GM19043 (cell line): ENCODE data around the gene TNN.
A peak's percentile ranks its signal among the peaks of the same experiment; 100 is the strongest.
"Not testable (repeated sequence)": the region's sequence is repeated elsewhere in the genome, so short reads cannot be mapped to it uniquely, and the experiment has no call there.

Experiments
- ATAC-seq: cut with Tn5 transposase; IDR thresholded peaks from one replicate; pipeline ENCODE4 v1.9.1; 2021; ENCODE audit warnings: low read depth; ENCODE audit not compliant: unreplicated experiment

TNN gene

GRCh38 chr1:175067362-175068106 lies at the start of gene TNN:
Gene TNN (plus strand): TSS chr1:175067833. CDS start chr1:175077419, 9,586 bp downstream.
- ATAC-seq = no peak

GRCh38 chr1:175019524-175019923 lies 48.1 kb upstream of the TNN start:
- ATAC-seq = no peak

GRCh38 chr1:175023043-175023921 lies 44.4 kb upstream of the TNN start, which contains the start of gene MRPS14:
Gene MRPS14 (minus strand): TSS chr1:175023425. CDS start chr1:175023408, 17 bp downstream.
- ATAC-seq = peak; percentile 94

- not testable (repeated sequence) for ATAC-seq
Observed at GRCh38 chr1:175023922-175024242, 43.8 kb upstream of the TNN start.

- no peak for ATAC-seq
Observed at GRCh38 chr1:175024773-175025172, 42.9 kb upstream of the TNN start.

GRCh38 chr1:175033953-175034352 lies 33.7 kb upstream of the TNN start:
- ATAC-seq = no peak

- ATAC-seq = no peak
Observed at GRCh38 chr1:175034775-175035174, 32.9 kb upstream of the TNN start.

GRCh38 chr1:175035865-175036264 lies 31.8 kb upstream of the TNN start:
- no peak for ATAC-seq

- no peak for ATAC-seq
Observed at GRCh38 chr1:175036476-175036875, 31.2 kb upstream of the TNN start.

- no peak for ATAC-seq
Observed at GRCh38 chr1:175037416-175037815, 30.2 kb upstream of the TNN start.

- no peak for ATAC-seq
Observed at GRCh38 chr1:175040324-175040879, 27.2 kb upstream of the TNN start.

- ATAC-seq = no peak
Observed at GRCh38 chr1:175042650-175043049, 25.0 kb upstream of the TNN start.

GRCh38 chr1:175043824-175044223 lies 23.8 kb upstream of the TNN start:
- no peak for ATAC-seq

- not testable (repeated sequence) for ATAC-seq
Observed at GRCh38 chr1:175044591-175044990, 23.0 kb upstream of the TNN start.

- ATAC-seq = no peak
Observed at GRCh38 chr1:175045097-175045496, 22.5 kb upstream of the TNN start.

GRCh38 chr1:175045519-175045918 lies 22.1 kb upstream of the TNN start:
- no peak for ATAC-seq

- ATAC-seq = no peak
Observed at GRCh38 chr1:175050992-175051391, 16.6 kb upstream of the TNN start.

GRCh38 chr1:175054736-175055135 lies 12.9 kb upstream of the TNN start:
- ATAC-seq = no peak

GRCh38 chr1:175062339-175062738 lies 5.3 kb upstream of the TNN start:
- no peak for ATAC-seq

- ATAC-seq = no peak
Observed at GRCh38 chr1:175062858-175063257, 4.8 kb upstream of the TNN start.

- ATAC-seq = no peak
Observed at GRCh38 chr1:175070818-175071217, 3.2 kb downstream of the TNN start.
